Measurements from ENCODE around the gene SLC12A1.
"Not testable (repeated sequence)": the region's sequence is repeated elsewhere in the genome, so short reads cannot be mapped to it uniquely, and the experiment has no call there.

Gene SLC12A1

DNA sequence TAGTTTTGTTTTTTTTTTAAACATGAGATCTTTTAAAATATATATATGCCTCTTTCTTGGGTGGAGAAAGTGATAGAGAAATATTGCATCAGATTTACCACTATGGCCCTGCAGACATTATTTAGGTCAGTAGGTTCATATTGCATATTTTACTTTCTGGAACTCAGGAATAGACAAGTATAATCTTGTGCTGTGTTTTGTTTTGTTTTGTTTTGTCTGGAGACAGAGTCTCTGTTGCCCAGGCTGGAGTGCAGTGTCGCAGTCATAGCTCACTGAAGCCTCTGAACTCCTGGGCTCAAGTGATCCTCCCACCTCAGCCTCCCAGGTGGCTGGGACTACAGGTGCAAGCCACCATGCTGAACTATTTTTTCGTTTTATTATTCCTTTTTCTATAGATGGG lies 103.6 kb downstream of the SLC12A1 start:
- no peak for DNase-seq (ENCODE audit: low read depth in 2 of 2)

DNA sequence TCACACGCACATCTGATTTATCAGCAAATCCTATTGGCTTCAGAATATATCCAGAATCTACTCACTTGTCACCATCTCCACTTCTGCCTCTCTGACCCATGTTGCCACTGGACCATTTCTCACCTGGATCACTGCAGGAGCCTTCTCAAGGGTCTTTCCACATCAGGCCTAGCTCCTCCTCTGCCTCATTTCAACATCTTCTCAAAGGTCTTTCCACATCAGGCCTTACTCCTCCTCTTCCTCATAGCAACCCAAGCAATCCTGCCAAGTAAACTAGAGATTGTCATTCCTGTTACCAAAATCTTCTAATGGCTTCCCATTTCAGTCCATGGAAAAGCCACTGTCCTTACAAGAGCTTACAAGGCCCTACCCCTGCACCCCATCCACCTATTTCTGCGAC lies 107.1 kb downstream of the SLC12A1 start:
- no peak for DNase-seq (ENCODE audit: low read depth in 2 of 2)

DNA sequence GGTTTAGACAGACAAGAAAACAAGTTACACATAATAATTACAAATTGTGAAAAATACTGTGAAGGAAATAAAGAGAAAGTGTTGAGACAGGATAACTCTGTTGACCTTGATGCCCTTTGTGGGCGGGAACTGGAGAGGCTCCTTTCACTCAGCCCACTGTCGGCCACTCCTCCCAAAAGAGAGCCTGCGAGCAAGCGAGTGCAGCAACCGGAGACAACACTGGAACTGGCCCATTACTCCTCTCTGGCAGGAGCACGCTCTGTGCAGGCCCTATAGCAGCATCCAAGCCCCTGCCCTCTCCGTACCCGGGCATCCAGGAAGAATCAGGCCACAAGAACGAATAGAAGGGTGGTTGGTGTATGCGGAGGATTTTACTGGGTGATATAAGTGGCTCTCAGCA lies 108.9 kb downstream of the SLC12A1 start:
- DNase-seq (ENCODE audit: low read depth in 2 of 2): no peak

DNA sequence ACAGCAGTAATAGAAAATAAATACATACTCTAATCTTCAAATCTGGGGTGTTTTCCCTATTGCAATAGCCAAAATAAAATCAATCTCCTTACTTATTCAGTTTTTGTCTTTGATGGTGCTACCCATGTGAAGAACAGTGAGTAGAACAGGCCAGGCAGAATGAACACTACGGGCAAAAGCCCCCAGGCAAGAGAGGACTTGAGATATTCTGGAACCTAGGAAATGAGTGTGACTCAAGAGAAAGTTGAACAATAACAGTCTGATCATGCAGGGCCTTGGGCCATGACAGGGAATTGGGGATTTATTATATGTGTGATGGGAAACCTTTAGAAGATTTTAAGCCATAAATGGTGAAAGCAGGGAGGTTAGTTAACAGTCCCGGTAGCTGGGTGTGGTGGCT lies 111.1 kb downstream of the SLC12A1 start:
- no peak for DNase-seq (ENCODE audit: low read depth in 2 of 2)

DNA sequence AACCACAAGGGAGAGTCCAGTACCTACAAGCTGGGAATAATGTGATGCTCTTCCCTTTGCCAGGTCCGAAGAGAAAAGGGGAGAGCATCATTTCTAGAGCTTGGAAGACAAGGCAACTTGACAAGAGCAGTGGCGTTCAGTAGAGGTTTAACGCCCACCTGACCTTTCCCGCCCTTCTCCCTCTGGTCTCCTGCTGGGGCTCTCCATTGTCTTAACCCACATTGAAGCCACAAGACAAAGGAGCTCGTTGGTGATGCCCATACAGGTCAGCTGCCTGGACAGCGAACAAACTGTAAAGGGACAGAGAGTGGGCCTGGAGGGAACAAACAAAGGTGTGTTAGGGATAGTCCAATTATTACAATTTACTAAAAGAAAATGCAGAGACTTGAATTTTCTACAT lies 112.0 kb downstream of the SLC12A1 start:
- DNase-seq (ENCODE audit: low read depth in 2 of 2): no peak

DNA sequence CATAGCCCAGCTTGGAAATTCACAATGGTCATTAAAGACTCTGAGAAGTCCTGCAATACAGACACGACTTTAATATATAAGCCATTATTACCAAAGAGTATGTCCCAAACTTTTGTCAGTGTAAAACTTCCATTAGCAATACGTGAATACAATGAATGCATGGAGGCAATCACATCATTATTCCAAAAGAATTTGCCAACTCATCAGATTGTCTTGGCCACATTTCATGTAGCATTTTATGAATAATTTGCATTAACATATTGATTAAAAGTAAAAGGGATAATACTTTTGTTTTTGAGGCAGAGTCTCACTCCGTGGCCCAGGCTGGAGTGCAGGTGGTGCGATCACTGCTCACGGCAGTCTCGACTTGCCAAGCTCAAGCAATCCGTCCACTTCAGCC lies 117.2 kb downstream of the SLC12A1 start:
- DNase-seq (ENCODE audit: low read depth in 2 of 2): no peak

DNA sequence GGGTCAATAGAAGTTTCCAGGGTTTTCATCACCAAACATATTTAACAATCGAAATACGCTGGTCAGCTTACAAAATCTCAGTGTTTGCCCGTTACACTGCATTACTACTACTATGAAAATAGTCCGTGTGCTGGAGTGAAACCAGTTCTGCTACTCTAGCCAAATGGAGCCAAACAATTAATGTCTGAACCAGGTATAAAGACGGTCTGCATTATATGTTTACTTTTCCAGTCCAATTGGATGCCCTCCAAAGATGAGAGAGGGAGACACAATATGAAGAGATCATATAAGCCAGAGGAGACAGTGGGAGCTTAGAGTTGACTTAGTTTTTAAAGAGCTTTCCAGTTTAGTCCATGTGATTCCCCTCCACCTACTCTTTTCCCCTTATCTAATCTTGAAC lies 118.8 kb downstream of the SLC12A1 start:
- no peak for DNase-seq (ENCODE audit: low read depth in 2 of 2)

DNA sequence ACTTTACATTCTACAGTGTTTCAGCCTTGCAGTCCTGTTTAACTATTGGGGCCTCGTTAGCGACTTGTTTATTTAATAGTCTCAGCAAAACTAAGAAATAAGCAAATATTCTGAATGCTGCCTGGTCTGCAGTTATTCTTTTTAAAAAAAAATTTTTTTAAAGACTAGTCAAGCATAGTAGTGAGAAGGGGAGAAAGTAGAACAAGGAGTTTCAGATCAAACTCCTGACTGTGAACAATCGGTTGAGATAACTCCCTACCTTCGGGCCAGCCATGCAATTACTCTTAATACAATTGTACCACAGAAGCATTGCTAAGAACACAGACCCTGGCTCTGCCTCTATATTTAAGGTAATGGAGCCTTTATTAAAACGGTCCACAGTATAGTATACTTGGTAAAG lies 119.3 kb downstream of the SLC12A1 start:
- DNase-seq (ENCODE audit: low read depth in 2 of 2): no peak

DNA sequence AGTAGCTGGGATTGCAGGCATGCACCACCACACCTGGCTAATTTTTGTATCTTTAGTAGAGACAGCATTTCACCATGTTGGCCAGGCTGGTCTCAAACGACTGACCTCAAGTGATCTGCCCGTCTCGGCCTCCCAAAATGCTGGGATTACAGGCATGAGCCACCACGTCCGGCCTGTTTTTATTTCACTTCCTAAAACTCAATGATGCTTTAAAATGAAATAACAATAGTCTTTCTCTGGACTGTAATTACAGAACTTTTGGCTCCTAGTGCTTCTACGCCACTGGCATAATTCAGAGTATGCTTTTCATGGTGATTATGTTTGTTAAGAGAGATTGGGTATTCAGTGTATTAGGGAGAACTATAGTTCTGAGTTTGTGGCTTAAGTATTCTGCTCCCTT lies 120.1 kb downstream of the SLC12A1 start:
- not testable (repeated sequence) for DNase-seq (ENCODE audit: low read depth in 2 of 2)

DNA sequence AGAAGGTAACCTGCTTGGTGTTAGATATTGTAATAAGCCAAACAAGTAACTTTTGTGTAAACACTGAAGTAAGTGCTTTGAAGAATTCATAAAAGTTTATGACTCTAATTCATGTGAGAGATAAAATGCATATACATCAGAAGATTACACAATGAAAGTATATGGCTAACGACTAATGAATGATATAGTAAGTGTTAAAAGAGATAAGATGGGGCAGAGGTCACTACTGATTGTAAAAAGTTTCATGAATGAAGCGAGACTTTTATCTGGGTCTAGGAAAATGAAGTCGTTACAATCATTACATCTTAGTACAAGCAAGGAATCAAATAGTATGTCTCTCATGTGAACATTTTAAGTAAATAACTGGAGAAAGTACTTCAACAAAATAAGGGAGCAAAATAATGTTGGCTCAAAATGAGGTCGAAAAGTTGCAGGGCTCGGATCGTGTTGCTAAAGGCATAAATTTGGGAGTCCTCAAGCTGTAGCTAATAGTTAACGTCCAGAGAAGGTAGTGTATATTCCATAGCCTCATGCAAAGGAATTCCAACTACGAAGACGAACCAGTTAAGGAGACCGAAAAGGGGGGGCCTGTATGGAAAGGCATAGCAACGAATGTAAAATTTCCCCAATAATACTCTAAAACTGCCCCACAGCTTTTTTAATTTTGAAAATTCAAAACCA lies 124.1 kb downstream of the SLC12A1 start:
- no peak for DNase-seq (ENCODE audit: low read depth in 2 of 2)

DNA sequence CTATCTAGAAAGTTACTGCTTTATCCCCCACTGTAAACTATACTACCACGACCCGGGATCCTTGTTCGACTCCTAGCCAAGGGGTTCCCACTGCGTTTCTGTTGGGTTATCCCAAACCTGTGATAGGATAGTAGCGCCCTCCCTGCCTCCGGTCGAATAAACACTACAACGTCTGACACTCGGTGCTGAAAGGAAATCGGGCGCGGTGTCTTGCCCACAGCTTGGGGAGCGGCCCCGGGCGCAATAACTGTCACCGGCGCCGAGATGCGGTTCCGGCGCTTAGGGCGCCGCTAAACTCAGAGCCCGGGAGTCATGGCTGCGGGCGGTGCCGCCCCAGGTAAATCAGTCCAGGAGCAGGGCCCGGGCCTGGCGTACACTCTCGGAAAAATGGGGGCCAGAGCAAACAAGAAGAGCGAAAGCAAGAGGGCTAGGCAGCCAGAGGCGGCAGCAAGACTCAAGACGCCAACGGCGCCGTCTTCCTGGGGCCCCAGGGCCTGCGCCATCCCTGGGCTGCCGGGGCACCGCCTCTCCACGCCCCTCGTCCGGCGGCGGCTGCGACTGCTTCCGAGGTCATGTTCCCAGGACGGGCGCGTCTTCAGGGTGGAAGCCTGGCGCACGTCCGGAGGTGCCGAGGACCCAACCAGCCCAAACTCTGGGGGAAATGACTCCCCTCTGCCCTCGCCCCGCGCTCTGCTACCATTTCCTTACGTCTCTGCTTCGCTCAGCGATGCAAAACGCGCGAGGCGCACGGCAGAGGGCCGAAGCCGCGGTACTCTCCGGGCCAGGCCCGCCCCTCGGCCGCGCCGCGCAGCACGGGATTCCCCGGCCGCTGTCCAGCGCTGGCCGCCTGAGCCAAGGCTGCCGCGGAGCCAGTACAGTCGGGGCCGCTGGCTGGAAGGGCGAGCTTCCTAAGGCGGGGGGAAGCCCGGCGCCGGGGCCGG lies 125.0 kb downstream of the SLC12A1 start, which contains the start of gene DUT:
Gene DUT (plus strand): TSS at position 575 of the 941 bp plus-strand sequence. CDS start 87 bp downstream, at position 662.
- DNase-seq (ENCODE audit: low read depth in 2 of 2): peak; percentile 67 to 74

DNA sequence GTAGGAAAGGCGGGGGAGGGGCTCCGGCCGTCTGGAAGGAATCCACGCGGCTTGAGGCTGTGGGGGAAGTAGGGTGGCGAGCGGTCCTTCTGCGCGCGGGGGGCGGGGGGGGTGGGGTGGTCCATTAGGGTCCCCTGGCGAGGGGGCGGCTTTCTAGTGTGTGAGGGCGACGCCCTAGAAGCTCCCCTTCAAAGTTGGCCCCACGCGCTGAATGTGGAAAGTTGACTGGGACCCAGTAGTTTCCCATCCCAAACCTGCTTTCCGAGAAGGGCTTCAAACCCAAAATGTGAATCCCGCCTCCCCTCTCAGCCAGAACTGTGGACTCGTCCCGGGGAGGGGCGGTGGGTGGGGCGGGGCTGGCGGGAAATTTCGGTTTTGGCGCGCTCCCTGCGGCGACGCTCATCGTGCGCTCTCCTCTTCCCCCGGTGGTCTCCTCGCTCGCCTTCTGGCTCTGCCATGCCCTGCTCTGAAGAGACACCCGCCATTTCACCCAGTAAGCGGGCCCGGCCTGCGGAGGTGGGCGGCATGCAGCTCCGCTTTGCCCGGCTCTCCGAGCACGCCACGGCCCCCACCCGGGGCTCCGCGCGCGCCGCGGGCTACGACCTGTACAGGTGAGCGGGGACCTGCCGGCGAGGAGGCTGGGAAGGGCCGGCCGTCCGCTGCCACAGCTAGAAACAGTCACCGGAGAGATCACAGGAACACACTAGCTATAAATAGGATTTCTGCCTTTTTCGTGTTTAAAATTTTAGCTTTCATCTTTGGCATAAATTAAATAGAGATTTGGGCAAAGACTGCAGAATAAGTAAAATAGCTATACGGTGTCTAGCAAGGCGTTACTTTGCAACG lies 125.9 kb downstream of the SLC12A1 start:
- peak; percentile 74 to 76 for DNase-seq (ENCODE audit: low read depth in 2 of 2)

DNA sequence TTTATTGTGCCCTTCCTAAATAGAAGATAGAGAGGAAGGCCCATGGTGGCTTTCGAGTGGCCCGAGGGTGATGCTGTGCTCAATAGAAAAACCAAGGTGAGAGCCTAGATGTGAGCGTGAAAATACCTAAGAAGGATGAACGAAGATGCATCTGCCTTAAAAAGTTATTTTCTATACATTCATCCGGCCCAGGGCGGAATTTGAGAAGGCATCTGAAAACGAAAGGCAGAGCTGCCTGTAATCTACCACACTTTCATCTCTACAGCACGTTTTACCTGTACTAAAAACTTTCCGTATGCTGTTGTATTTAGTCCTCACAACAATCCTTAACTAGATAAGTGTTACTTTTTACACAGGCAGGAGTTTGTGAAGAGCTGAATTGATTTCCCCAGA lies 126.5 kb downstream of the SLC12A1 start:
- no peak for DNase-seq (ENCODE audit: low read depth in 2 of 2)

DNA sequence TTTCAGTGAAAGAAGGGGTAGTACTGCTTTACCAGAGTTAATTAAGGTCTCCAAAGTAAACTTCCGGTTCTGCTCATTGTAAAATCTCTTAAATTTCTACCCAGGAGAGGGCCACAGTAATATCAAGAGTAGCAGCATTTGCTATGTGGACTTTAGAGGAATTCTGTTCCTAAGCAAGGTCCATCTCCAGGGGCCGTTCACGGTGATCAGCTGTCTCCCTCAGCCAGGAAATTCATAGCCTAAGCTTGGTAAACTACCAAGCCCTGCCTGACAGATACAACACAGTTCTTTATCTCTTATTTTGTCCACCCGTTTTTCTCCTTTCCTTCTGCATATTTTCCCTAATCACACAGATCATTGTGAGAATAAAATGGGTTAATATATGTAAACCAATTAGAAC lies 127.4 kb downstream of the SLC12A1 start:
- no peak for DNase-seq (ENCODE audit: low read depth in 2 of 2)

DNA sequence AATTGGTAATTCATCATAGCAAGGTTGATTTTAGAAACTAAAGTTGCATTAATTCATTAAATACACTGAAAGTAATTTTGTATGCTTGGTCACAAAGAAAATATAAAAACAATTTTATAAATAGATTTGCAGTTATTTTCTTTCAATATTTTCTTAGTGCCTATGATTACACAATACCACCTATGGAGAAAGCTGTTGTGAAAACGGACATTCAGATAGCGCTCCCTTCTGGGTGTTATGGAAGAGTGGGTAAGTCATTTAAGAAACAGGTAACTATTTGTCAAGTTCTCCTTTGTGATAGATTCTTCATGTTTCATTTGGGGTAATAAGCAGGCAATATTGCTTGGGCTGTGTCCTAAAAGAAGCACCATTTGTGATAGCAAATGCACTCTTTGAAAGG lies 128.2 kb downstream of the SLC12A1 start:
- no peak for DNase-seq (ENCODE audit: low read depth in 2 of 2)

DNA sequence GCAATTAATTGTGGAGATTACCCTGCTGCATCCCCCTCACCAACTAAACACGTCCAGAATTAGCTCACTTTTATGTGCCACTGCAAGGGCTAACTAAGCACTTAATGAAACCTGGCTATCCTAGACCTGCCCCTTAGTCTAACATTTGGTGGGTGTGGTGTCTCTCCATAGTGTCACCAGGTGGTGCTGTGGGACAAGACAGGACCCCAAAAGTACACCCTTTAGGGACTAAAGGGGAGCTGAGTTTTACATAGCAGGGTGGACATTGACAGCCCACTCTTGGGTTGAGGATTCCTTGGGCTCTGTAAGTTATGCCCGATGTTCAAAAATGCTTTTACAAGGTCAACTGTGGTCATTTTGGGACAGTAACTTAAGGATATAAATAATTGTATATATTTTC lies 130.8 kb downstream of the SLC12A1 start:
- DNase-seq (ENCODE audit: low read depth in 2 of 2): no peak

DNA sequence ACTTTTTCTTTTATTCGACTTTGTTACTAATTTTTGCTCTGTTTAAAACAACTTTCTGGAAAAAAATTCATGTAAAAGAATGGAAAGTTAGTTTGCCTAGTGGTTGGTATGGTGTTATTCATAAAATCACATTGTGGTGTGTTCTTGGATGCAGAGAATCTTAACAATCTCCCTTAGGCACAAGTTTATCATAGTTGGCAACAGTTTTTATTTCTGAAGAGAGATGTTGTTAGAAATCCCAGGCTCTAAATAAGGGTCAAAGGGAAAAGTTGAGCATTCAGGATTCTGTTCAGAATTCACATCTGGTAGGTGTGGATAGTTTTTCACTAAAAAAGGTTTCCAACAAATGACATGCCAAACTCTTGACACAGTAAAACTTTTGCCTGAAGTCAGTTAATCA lies 131.5 kb downstream of the SLC12A1 start:
- no peak for DNase-seq (ENCODE audit: low read depth in 2 of 2)

DNA sequence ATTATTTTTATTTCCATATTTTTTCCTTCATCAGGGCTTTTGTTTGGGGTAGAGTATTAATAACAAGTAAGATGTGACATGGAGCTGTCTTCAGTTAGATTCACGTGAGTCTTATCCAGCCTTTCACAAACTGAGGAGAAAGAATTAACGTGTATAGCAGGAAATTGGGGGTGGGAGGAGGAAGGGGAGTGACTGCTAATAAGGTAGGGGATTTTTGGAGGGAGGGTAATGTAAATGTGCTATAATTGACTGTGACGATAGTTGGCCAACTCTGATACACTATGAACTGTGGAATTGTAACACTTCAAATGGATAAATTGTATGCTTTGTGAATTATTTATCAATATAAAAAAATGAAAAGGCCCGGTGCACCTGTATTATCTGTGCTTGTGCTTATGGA lies 134.0 kb downstream of the SLC12A1 start:
- no peak for DNase-seq (ENCODE audit: low read depth in 2 of 2)

DNA sequence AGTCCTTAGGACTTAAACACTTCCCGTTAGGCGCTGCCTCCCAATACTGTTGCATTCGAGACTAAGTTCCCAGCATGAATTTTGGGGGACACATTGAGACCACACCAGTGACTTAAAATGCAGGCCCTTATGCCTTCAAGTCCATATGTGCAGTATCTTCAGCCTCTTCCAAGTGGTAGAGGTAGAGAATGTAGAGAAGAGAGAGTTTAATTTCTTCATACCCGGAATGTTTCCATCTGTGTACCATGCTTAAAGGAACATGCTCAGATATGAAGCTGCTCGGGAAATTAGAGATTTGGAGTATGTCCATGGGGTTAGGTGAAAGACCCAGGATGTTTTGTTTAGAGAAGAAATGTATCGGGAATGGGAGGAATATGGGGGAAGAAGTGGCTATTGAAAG lies 137.8 kb downstream of the SLC12A1 start:
- no peak for DNase-seq (ENCODE audit: low read depth in 2 of 2)

DNA sequence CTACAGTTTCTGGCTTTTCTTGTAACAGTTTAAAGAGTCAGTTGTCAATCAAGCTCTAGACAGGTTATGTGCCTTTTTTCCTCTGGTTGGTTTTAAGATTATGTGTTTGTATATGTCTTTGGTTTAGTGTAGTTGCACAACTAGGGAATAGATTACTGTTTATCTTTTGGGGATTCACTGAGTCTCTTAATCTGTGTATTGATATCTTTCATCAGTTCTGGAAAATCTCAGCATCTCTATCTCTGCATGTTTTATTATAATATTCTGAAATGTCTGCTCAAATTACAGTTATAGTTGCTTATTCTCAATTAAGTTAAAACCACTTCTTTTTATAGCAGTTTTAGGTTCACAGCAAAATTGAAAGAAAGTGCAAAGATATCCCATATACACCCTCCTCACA lies 139.4 kb downstream of the SLC12A1 start:
- no peak for DNase-seq (ENCODE audit: low read depth in 2 of 2)

DNA sequence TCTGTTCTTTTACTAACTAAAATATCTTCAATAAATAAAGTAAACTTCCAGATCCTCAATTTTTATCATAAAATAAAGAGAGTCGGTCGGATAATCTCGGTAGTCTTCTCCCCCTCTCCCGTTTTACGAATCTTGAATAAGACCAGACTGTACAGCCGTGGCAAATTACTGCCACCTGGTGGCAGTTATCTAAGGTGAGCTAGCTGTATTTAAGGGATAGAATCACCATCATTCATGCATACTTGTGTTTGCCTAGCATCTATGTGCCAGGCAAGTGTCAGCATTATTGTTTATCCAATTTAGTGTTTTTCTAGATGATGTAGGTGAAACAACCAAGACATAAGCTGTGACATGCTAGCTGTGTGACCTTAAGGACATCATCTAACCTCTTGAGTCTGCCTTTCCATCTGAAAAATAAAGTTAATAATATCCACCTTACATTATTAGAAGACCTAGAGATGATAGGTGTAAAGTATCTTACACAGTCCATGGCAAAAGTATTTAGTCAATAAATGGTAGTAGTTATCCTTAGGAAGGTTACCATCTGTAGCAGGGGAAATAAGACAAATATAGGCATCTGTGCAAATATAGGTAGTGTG lies 146.5 kb downstream of the SLC12A1 start:
- DNase-seq (ENCODE audit: low read depth in 2 of 2): peak; percentile 14

All from stimulated activated CD4-positive, alpha-beta T cell treated with anti-CD3 and anti-CD28 coated beads, Interleukin-4, amount 100 ng/mL, for 48 hours (primary cell).